Renal pelvis (tissue), 4 donors: ENCODE data around the gene SPRR2G. TPM values are rescaled to one million over a fixed set of nuclear protein-coding genes. Genes with fewer than 3 reads are reported as not detected.
"Not testable (repeated sequence)": the region's sequence is repeated elsewhere in the genome, so short reads cannot be mapped to it uniquely, and the experiment has no call there.

ENCODE experiments used
- DNase-seq: peaks from one replicate; pipeline ENCODE4 v3.0.0-alpha.2; 2013
- polyA plus RNA-seq, 3 donors: library from polyadenylated mRNA; unstranded; fragments of 120-200 nt; gene quantifications; one replicate each; pipeline ENCODE4 v1.2.1, GENCODE V29; 2013; ENCODE audit not compliant: insufficient read length in 3 of 3

The SPRR2G gene
- polyA plus RNA-seq, 3 donors, result not detected

- DNase-seq, result not testable (repeated sequence)
Observed at GRCh38 chr1:153115264-153115663, 35.4 kb downstream of the SPRR2G start.

DNA sequence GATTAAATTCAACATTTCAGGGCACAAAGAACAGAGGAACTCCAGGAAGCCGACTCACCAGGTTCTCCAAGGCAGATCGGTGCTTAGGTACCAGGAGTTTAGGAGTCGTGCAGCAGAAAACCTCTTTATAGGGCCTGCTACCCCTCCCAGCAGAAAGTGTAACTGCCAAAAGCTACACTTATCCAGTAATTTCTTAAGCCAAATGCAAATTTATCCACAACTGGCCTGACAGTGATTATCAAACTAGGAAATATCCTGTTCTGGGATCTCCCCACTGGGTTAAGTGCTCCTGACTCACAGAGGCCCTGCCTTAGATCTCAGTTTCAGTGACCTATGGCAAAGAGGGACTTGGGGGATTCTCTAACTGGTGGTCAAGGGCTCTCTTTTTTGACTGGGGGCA, 37.3 kb downstream of the SPRR2G start, which contains the start of gene SPRR2F:
Gene SPRR2F (minus strand): TSS at position 101 of the 400 bp plus-strand sequence. CDS start 783 bp downstream, outside the sequence.
- no peak for DNase-seq

- not testable (repeated sequence) for DNase-seq
Observed at GRCh38 chr1:153112454-153112853, 38.2 kb downstream of the SPRR2G start.

DNA sequence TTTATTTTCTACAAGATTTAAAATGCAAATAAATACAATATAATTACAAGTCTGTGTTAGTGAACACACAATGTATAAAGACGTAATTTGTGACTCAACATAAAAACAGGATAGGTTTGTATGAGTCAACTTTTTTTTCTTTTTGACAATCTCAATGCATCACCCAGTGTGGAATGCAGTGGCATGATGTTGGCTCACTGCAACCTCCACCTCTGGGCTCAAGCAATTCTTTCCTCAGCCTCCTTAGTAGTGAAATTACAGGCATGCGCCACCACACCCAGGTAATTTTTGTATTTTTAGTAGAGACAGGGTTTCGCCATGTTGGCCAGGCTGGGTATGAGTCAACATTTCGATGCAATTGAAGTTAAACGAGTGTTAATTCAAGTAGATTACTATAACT, 50.4 kb downstream of the SPRR2G start:
- DNase-seq, result no peak

Other genes starting within 250 kb of the SPRR2G start
- gene IVL, start 242.3 kb downstream of the SPRR2G start, polyA plus RNA-seq, result under 1 TPM; 0.16 to 0.36 (median 0.21) TPM
- gene SPRR5, start 203.7 kb downstream of the SPRR2G start, polyA plus RNA-seq, result not detected
- gene SPRR4, start 180.2 kb downstream of the SPRR2G start, polyA plus RNA-seq, result not detected
- gene SPRR1A, start 166.8 kb downstream of the SPRR2G start, polyA plus RNA-seq, result not detected
- under 1 TPM in 1 of 3 donors, not detected in 2; 0.23 TPM for gene SPRR3, start 149.1 kb downstream of the SPRR2G start, polyA plus RNA-seq
- gene SPRR1B, start 119.7 kb downstream of the SPRR2G start, polyA plus RNA-seq, result not detected
- under 1 TPM in 1 of 3 donors, not detected in 2; 0.14 TPM for gene SPRR2D, start 109.8 kb downstream of the SPRR2G start, polyA plus RNA-seq
- gene SPRR2A, start 93.4 kb downstream of the SPRR2G start, polyA plus RNA-seq, result not detected
- gene SPRR2B, start 79.3 kb downstream of the SPRR2G start, polyA plus RNA-seq, result under 1 TPM in 1 of 3 donors, not detected in 2; 0.16 TPM
- gene SPRR2E, start 56.4 kb downstream of the SPRR2G start, polyA plus RNA-seq, result not detected
- not detected for gene SPRR2F, start 37.4 kb downstream of the SPRR2G start, polyA plus RNA-seq
- gene LELP1, start 52.5 kb upstream of the SPRR2G start, polyA plus RNA-seq, result not detected
- gene PRR9, start 66.7 kb upstream of the SPRR2G start, polyA plus RNA-seq, result not detected
- under 1 TPM in 1 of 3 donors, not detected in 2; 0.07 TPM for gene LORICRIN, start 108.8 kb upstream of the SPRR2G start, polyA plus RNA-seq
- gene PGLYRP3, start 162.1 kb upstream of the SPRR2G start, polyA plus RNA-seq, result not detected
- gene PGLYRP4, start 198.0 kb upstream of the SPRR2G start, polyA plus RNA-seq, result not detected
- 10 to 100 TPM in 2 of 3 donors, 1 to 10 TPM in 1; 9.1 to 27.1 (median 20.4) TPM for gene S100A9, start 207.0 kb upstream of the SPRR2G start, polyA plus RNA-seq
- 1 to 10 TPM; 1.1 to 2.5 (median 1.6) TPM for gene S100A12, start 224.7 kb upstream of the SPRR2G start, polyA plus RNA-seq
- 10 to 100 TPM in 2 of 3 donors, 1 to 10 TPM in 1; 5.3 to 17.8 (median 14.4) TPM for gene S100A8, start 240.2 kb upstream of the SPRR2G start, polyA plus RNA-seq